Adrenal gland (tissue), 5 donors: ENCODE measurements around the gene HIVEP3.

Experiments used
- CTCF ChIP-seq, 6 experiments: fragments of 450-650 bp in 4 of 6; fragments of 200-600 bp in 2 of 6; sonication (generic) in 1 of 6; IDR thresholded peaks; 1 replicate in 5 of 6; 2 replicates in 1 of 6; pipeline versions ENCODE4 v1.5.1 to v1.8.0; 2016 to 2021; ENCODE audit warnings: antibody characterized with exemption in 6 of 6, mild to moderate bottlenecking in 2 of 6, moderate library complexity in 1 of 6
- POLR2A ChIP-seq, 2 donors: fragments of 450-650 bp; IDR thresholded peaks; one replicate each; pipeline ENCODE4 v1.6.1; 2017; ENCODE audit warnings: antibody characterized with exemption in 2 of 2, mild to moderate bottlenecking in 2 of 2, moderate library complexity in 1 of 2
- donor health status: DM: no; HTN: no; CAD: no.

- TF ChIP-seq CTCF (IDR thresholded peaks at IDR 0.05) (no peak), POLR2A (IDR thresholded peaks at IDR 0.05) (no peak)
Measured at GRCh38 chr1:41481109-41481775, 437.5 kb downstream of the HIVEP3 start.
